ENCODE results near the gene MDM2. TPM values are rescaled to one million over a fixed set of nuclear protein-coding genes. Genes with fewer than 3 reads are reported as not detected.
A peak's percentile ranks its signal among the peaks of the same experiment; 100 is the strongest.
"Not testable (repeated sequence)": the region's sequence is repeated elsewhere in the genome, so short reads cannot be mapped to it uniquely, and the experiment has no call there.

Gene MDM2
- total and polyA plus RNA-seq, 11 donors, result 16.2 to 78.8 (median 49.0) TPM

- Histone ChIP-seq H3K9me3 (peaks cover 0 to 5% (median 0%) of the 10 kb centered on the region in 12 donors), H3K27me3 (no peaks in the 10 kb centered on the region), H3K4me1 (peaks cover 0 to 35% (median 8%) of the 10 kb centered on the region in 12 donors), H3K27ac (peak overlapping the region in 11 of 12 donors; percentile 92 to 100 (median 97)), H3K4me3 (peak overlapping the region in 8 of 12 donors; percentile 71 to 98 (median 92)), H3K36me3 (peaks cover 0 to 29% (median 20%) of the 10 kb centered on the region in 9 donors)
- intact Hi-C loops (cut with DNase I), result loop anchor here in 7 of 10 donors (1.0 to 10.0 kb wide), 4 partner anchors 59 to 472 kb away; partner anchors contain the start of genes SLC35E3 (in 7 of the 7) and MDM1 (in 1 of the 7)
- TF ChIP-seq CTCF (IDR thresholded peaks at IDR 0.05) (no peak), POLR2A (IDR thresholded peaks at IDR 0.05) (no peak)
- 87 to 89% (median 89%) methylated on average over 18 of the region's 18 CpGs for WGBS, 4 donors
- ATAC-seq (no peak), DNase-seq (no peak)
These were observed 1.3 kb upstream of the MDM2 start for GRCh38 chr12:68806488-68807237.

- not testable (repeated sequence) for ATAC-seq, H3K27me3 ChIP-seq, DNase-seq, H3K9me3 ChIP-seq
- Histone ChIP-seq H3K4me1 (peaks cover 0 to 41% (median 11%) of the 10 kb centered on the region in 12 donors), H3K36me3 (peaks cover 0 to 35% (median 25%) of the 10 kb centered on the region in 9 donors), H3K4me3 (peak overlapping the region; percentile 71 to 98 (median 87)), H3K27ac (peak overlapping the region; percentile 92 to 100 (median 96))
- intact Hi-C loops (cut with DNase I), result loop anchor here in 7 of 10 donors (1.0 to 10.0 kb wide), 4 partner anchors 60 to 472 kb away; partner anchors contain the start of genes SLC35E3 (in 7 of the 7) and MDM1 (in 1 of the 7)
- WGBS, 4 donors, result 21 to 30% (median 27%) methylated on average over 10 of the region's 10 CpGs
These were observed 752 bp upstream of the MDM2 start for GRCh38 chr12:68807274-68807575.

GRCh38 chr12:68808388-68809189 is 612 bp downstream of the MDM2 start:
- ATAC-seq, result peak; percentile 46 to 81 (median 78)
- DNase-seq, result peak; percentile 71 to 86 (median 77)
- intact Hi-C loops (cut with DNase I), result loop anchor here in 9 of 10 donors (2.0 to 10.0 kb wide), 5 partner anchors 61 to 474 kb away; partner anchors contain the start of genes SLC35E3 (in 7 of the 9) and MDM1 (in 1 of the 9)
- Histone ChIP-seq H3K27me3 (no peaks in the 10 kb centered on the region), H3K4me3 (peak overlapping the region; percentile 71 to 98 (median 87)), H3K9me3 (peaks cover 0 to 5% (median 0%) of the 10 kb centered on the region in 12 donors), H3K27ac (peak overlapping the region; percentile 92 to 100 (median 96)), H3K4me1 (peaks cover 0 to 55% (median 13%) of the 10 kb centered on the region in 12 donors), H3K36me3 (peaks cover 0 to 48% (median 38%) of the 10 kb centered on the region in 9 donors)
- 0 to 1% (median 1%) methylated on average over 19 to 61 of the region's 61 CpGs for WGBS, 4 donors
- TF ChIP-seq POLR2A (IDR thresholded peaks at IDR 0.05), result no peak
- peak in 1 of 12 donors; percentile 8 for TF ChIP-seq CTCF (IDR thresholded peaks at IDR 0.05)

GRCh38 chr12:68809190-68810026 is 1.4 kb downstream of the MDM2 start:
- WGBS, 4 donors, result 79 to 84% (median 81%) methylated on average over 12 of the region's 12 CpGs
- intact Hi-C loops (cut with DNase I), result loop anchor here in 9 of 10 donors (2.0 to 10.0 kb wide), 6 partner anchors 62 to 485 kb away; partner anchors contain the start of genes SLC35E3 (in 7 of the 9) and MDM1 (in 1 of the 9)
- Histone ChIP-seq H3K27ac (peak overlapping the region in 11 of 12 donors; percentile 92 to 100 (median 97)), H3K36me3 (peaks cover 0 to 57% (median 46%) of the 10 kb centered on the region in 9 donors), H3K4me1 (peaks cover 0 to 60% (median 15%) of the 10 kb centered on the region in 12 donors), H3K27me3 (no peaks in the 10 kb centered on the region), H3K4me3 (peak overlapping the region; percentile 71 to 98 (median 87)), H3K9me3 (peaks cover 0 to 5% (median 0%) of the 10 kb centered on the region in 12 donors)
- no peak for TF ChIP-seq CTCF (IDR thresholded peaks at IDR 0.05)
- no peak for TF ChIP-seq POLR2A (IDR thresholded peaks at IDR 0.05)
- ATAC-seq, result no peak
- DNase-seq, result no peak

- Histone ChIP-seq H3K4me3 (peak overlapping the region in 4 of 12 donors; percentile 71 to 98 (median 96)), H3K4me1 (peaks cover 0 to 66% (median 18%) of the 10 kb centered on the region in 12 donors), H3K36me3 (peaks cover 0 to 63% (median 52%) of the 10 kb centered on the region in 9 donors)
- H3K27ac ChIP-seq, H3K9me3 ChIP-seq, ATAC-seq, H3K27me3 ChIP-seq, DNase-seq: not testable (repeated sequence)
- intact Hi-C loops (cut with DNase I), result loop anchor here in 1 of 10 donors (10.0 kb wide), 1 partner anchor 485 kb away; no protein-coding TSS in a partner anchor
- WGBS, 4 donors, result 95 to 97% (median 96%) methylated on average over 13 of the region's 13 CpGs
These were observed 2.0 kb downstream of the MDM2 start for GRCh38 chr12:68810027-68810389.

GRCh38 chr12:68811573-68811972 is 3.6 kb downstream of the MDM2 start:
- H3K27me3 ChIP-seq, H3K9me3 ChIP-seq, DNase-seq, ATAC-seq, H3K27ac ChIP-seq: not testable (repeated sequence)
- WGBS, 4 donors, result 76 to 82% (median 79%) methylated on average over 6 of the region's 6 CpGs
- Histone ChIP-seq H3K4me1 (peaks cover 0 to 79% (median 21%) of the 10 kb centered on the region in 12 donors), H3K36me3 (peaks cover 0 to 78% (median 68%) of the 10 kb centered on the region in 9 donors), H3K4me3 (peak overlapping the region in 2 of 12 donors; percentile 2 to 98)
- intact Hi-C loops (cut with DNase I), result loop anchor here in 1 of 10 donors (10.0 kb wide), 1 partner anchor 487 kb away; no protein-coding TSS in a partner anchor

All from heart left ventricle (tissue), 16 donors.